Subcutaneous adipose tissue (tissue), 4 donors: Measurements from ENCODE around the gene OPN1SW. TPM values are rescaled to one million over a fixed set of nuclear protein-coding genes. Genes with fewer than 3 reads are reported as not detected.

ENCODE experiments used
- CTCF ChIP-seq: fragments of 450-650 bp; IDR thresholded peaks from one replicate; pipeline ENCODE4 v1.5.1; 2016; ENCODE audit warnings: low read depth, mild to moderate bottlenecking, control low read depth, antibody characterized with exemption, moderate library complexity
- total RNA-seq, 4 donors: library from RNA; depleted of rRNA; stranded (reverse); fragments of >200 nt; gene quantifications; one replicate each; pipeline ENCODE4 v1.1.0, GENCODE V29; 2016

The OPN1SW gene
- total RNA-seq, 4 donors from 2014 or later, result not detected

DNA sequence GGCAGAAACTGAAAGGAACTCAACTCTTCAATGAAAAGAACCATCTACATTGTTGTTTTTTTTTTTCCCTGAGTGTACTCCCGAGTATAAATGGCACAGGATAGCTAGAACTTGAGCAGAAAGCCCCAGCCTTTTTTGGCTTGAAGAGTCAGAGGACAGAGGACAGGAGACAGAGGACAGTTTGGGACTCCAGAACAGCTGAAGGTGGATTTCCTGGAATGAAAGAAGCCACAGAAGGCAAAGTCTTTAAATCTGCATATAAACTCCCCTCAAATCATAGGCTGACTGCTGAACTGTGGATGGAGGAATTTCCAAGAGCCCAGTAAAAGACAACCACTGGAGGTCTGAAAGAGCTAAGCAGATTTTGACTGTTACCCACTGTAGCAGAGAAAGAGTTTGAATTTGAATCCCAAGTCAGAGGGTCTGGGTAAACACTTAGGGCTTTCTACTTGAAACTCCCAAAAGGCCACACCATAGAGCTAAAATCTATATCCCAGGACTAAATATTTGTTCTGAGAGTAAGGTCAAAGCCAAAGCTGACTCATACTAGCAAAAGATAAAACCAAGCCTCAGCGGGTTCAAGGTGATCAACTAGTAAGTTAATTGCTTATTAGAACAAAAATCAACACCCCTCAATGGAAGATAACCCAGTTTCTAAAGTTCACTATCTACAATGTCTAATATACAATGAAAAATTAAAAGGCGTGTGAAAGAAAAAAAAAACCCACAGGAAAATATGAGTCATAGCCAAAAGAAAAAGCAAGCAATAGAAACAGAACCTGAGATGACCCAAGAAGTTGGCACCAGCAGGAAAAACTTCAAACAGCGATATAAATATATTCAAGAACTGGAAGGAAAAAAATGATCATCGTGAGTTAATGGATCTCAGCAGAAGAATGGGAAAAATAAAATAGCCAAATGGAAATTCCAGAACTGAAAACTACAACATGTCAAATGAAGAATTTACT is 1.8 kb upstream of the OPN1SW start:
- no peak for TF ChIP-seq CTCF

- no peak for TF ChIP-seq CTCF
These were observed 673 bp downstream of the OPN1SW start for GRCh38 chr7:128774921-128775320.

GRCh38 chr7:128774029-128774689 is 1.4 kb downstream of the OPN1SW start:
- no peak for TF ChIP-seq CTCF

DNA sequence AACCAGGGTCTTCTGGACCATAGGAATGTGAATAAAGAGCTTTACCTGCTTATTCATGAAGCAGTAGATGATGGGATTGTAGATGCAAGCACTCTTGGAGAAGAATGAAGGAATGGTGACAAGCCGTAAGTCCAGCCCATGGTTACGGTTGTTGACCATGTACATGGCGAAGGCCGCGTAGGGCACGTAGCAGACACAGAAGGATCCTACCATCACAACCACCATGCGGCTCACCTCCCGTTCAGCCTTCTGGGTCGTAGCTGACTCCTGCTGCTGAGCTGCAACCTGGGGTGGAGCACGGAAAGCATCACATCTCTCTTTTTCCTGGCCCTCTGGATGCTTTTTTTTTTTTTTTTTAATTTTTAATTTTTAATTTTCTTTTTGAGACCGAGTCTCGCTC is 2.0 kb downstream of the OPN1SW start:
- no peak for TF ChIP-seq CTCF

DNA sequence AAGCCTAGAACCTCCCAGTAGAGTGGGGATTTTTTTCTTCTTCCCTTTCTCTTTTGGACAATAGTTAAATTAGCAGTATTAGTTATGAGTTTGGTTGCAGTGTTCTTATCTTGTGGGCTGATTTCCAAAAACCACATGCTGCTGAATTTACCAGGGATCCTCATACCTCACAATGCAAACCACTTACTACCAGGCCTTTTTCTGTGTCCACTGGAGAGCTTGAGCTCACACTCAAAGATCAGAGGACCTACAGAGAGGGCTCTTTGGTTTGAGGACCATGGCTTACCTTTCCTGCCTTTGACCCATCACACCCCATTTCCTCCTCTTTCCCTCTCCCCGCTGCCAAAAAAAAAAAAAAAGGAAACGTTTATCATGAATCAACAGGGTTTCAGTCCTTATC is 5.4 kb downstream of the OPN1SW start:
- no peak for TF ChIP-seq CTCF

- no peak for TF ChIP-seq CTCF
These were observed 8.0 kb downstream of the OPN1SW start for GRCh38 chr7:128767475-128768110.

GRCh38 chr7:128763541-128763940 is 12.1 kb downstream of the OPN1SW start:
- no peak for TF ChIP-seq CTCF
